ENCODE measurements around the gene BAD.

DNA sequence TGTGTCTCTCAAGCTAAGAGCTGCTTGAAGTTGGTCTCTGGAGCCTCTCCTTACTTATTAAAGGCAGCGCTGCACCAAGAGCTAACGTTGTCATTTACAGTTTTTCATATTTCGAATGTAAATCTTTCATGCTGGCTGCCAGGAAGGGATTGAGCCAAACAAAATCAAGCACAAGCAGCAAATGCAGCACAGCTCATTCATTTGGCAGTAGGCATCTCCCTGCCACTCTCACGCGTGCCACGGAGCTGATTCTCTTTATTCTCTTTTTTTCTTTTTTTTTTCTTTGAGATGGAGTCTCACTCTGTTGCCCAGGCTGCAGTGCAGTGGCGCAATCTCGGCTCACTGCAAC, 51.5 kb downstream of the BAD start:
- TF ChIP-seq, protein P1, sequence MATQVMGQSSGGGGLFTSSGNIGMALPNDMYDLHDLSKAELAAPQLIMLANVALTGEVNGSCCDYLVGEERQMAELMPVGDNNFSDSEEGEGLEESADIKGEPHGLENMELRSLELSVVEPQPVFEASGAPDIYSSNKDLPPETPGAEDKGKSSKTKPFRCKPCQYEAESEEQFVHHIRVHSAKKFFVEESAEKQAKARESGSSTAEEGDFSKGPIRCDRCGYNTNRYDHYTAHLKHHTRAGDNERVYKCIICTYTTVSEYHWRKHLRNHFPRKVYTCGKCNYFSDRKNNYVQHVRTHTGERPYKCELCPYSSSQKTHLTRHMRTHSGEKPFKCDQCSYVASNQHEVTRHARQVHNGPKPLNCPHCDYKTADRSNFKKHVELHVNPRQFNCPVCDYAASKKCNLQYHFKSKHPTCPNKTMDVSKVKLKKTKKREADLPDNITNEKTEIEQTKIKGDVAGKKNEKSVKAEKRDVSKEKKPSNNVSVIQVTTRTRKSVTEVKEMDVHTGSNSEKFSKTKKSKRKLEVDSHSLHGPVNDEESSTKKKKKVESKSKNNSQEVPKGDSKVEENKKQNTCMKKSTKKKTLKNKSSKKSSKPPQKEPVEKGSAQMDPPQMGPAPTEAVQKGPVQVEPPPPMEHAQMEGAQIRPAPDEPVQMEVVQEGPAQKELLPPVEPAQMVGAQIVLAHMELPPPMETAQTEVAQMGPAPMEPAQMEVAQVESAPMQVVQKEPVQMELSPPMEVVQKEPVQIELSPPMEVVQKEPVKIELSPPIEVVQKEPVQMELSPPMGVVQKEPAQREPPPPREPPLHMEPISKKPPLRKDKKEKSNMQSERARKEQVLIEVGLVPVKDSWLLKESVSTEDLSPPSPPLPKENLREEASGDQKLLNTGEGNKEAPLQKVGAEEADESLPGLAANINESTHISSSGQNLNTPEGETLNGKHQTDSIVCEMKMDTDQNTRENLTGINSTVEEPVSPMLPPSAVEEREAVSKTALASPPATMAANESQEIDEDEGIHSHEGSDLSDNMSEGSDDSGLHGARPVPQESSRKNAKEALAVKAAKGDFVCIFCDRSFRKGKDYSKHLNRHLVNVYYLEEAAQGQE (IDR thresholded peaks at IDR 0.05; ENCODE audit: low read depth, low read length) = no peak
- no peak for TF ChIP-seq EP300 (IDR thresholded peaks at IDR 0.05; ENCODE audit: borderline replicate concordance in 1 of 2, control insufficient read depth in 1 of 2, low read depth in 2 of 2, low read length in 2 of 2)
- TF ChIP-seq CTCF (IDR thresholded peaks at IDR 0.05 in 2 of 3, conservative IDR thresholded peaks at IDR 0.05 in 1 of 3; ENCODE audit: control insufficient read depth in 2 of 3, extremely low read depth in 1 of 3, insufficient read depth in 1 of 3, low read depth in 3 of 3, low read length in 3 of 3) = no peak
- TF ChIP-seq SUPT20H (IDR thresholded peaks at IDR 0.05; ENCODE audit: borderline replicate concordance, control insufficient read depth, low read depth, low read length) = no peak
- no peak for TF ChIP-seq POLR2A (IDR thresholded peaks at IDR 0.05; ENCODE audit: low read depth, low read length)
- no peak for TF ChIP-seq E2F4 (IDR thresholded peaks at IDR 0.05; ENCODE audit: low read depth, low read length)
- no peak for TF ChIP-seq RAD21 (IDR thresholded peaks at IDR 0.05; ENCODE audit: insufficient read depth, low read depth, low read length)
- no peak for TF ChIP-seq SP1 (IDR thresholded peaks at IDR 0.05; ENCODE audit: low read depth, low read length)
- TF ChIP-seq ZNF622 (IDR thresholded peaks at IDR 0.05) = no peak
- TF ChIP-seq FOS (IDR thresholded peaks at IDR 0.05; ENCODE audit: borderline replicate concordance, extremely low read depth, insufficient read length) = no peak
- TF ChIP-seq, protein P2, sequence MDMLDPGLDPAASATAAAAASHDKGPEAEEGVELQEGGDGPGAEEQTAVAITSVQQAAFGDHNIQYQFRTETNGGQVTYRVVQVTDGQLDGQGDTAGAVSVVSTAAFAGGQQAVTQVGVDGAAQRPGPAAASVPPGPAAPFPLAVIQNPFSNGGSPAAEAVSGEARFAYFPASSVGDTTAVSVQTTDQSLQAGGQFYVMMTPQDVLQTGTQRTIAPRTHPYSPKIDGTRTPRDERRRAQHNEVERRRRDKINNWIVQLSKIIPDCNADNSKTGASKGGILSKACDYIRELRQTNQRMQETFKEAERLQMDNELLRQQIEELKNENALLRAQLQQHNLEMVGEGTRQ (IDR thresholded peaks at IDR 0.05; ENCODE audit: borderline replicate concordance, low read depth, low read length) = no peak
- no peak for TF ChIP-seq KDM1A (IDR thresholded peaks at IDR 0.05; ENCODE audit: borderline replicate concordance)
